Measurements from ENCODE around the gene NRP2. TPM values are rescaled to one million over a fixed set of nuclear protein-coding genes. Genes with fewer than 3 reads are reported as not detected.
A peak's percentile ranks its signal among the peaks of the same experiment; 100 is the strongest.

The NRP2 gene
- total and polyA plus RNA-seq, 9 donors, result 47.9 to 143 (median 106) TPM

GRCh38 chr2:205673312-205673711 lies 9.0 kb upstream of the NRP2 start:
- WGBS, 3 donors, result 81 to 93% (median 88%) methylated on average over 1 of the region's 1 CpG
- intact Hi-C loops (cut with DNase I), result loop anchor here in 2 of 4 donors (10.0 kb wide), 2 partner anchors 979 to 1349 kb away; no protein-coding TSS in a partner anchor
- no peak for DNase-seq
- Histone ChIP-seq H3K36me3 (no peaks in the 10 kb centered on the region), H3K4me3 (no peak overlapping the region), H3K27me3 (no peaks in the 10 kb centered on the region), H3K9me3 (no peaks in the 10 kb centered on the region), H3K27ac (no peak overlapping the region), H3K4me1 (ENCODE audit: insufficient read depth) (no peaks in the 10 kb centered on the region)
- TF ChIP-seq EP300 (IDR thresholded peaks at IDR 0.05) (no peak), POLR2A (IDR thresholded peaks at IDR 0.05) (no peak)
- TF ChIP-seq, protein P1, sequence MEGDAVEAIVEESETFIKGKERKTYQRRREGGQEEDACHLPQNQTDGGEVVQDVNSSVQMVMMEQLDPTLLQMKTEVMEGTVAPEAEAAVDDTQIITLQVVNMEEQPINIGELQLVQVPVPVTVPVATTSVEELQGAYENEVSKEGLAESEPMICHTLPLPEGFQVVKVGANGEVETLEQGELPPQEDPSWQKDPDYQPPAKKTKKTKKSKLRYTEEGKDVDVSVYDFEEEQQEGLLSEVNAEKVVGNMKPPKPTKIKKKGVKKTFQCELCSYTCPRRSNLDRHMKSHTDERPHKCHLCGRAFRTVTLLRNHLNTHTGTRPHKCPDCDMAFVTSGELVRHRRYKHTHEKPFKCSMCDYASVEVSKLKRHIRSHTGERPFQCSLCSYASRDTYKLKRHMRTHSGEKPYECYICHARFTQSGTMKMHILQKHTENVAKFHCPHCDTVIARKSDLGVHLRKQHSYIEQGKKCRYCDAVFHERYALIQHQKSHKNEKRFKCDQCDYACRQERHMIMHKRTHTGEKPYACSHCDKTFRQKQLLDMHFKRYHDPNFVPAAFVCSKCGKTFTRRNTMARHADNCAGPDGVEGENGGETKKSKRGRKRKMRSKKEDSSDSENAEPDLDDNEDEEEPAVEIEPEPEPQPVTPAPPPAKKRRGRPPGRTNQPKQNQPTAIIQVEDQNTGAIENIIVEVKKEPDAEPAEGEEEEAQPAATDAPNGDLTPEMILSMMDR (IDR thresholded peaks at IDR 0.05), result no peak

DNA sequence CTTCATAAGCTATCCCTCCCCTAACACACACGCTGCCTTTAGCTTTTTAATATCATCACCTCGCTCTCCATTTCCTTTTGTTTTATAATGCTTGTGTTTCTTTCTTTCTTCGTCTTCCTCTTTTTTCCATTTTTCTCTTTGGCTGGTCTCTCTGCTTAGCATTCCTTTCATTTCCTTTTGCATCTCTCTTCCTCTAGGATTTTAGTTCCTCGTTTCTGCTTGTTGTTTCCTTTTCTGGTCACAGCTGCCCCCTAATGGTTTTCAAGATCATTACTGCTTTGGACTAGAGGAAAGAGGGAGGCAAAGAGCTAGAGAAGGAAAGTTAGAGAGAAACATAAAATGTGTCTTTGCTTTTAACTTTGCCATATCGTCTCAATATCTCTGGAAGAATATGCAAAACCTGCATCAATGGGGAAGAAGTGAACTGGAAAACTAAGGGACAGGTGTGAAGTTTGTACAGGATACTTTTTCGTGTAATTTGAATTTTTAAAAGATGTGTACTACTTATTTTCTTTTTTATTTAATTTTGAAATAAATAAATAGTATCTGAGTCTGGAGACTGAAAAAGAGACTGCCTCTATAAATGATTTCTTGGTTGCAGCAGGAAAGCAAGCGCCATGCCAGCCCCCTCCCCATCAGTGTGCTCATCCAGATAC lies 6.3 kb upstream of the NRP2 start:
- no peak overlapping the region for H3K4me3 ChIP-seq
- intact Hi-C loops (cut with DNase I), result loop anchor here in 3 of 4 donors (5.0 to 10.0 kb wide), 3 partner anchors 981 to 1351 kb away; no protein-coding TSS in a partner anchor
- no peak for DNase-seq

DNA sequence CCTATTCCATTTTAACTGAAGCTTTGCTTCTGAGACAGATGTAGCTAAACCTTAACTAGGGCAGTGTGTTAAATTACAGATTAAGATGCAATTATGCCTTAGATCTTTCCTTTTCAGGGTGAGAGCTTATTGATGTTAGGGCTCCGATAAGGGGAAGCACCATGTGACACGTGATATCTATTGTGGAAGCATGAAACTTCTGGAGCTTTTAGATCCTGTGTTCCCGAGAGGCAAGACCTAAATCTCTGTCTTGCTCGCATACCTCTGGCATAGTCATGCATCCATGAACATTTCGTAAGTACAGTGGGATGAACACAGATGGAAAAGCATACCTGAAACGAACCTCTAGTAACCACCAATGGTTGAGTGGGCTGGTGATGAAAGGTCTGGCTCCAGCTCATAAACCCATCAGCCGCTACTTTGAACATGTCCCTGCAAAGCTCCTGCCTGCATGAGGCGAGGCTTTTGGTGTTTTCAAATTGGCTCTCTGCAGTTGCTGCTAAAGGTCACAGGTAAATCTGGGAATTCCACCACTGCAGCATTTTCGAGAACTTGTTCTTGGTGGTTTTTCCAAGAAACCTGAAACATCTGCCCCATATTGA lies 3.7 kb upstream of the NRP2 start:
- no peaks in the 10 kb centered on the region for H3K27me3 ChIP-seq
- H3K27ac ChIP-seq, result no peak overlapping the region
- intact Hi-C loops (cut with DNase I), result loop anchor here in 3 of 4 donors (5.0 to 10.0 kb wide), 3 partner anchors 984 to 1354 kb away; no protein-coding TSS in a partner anchor
- H3K9me3 ChIP-seq, result no peaks in the 10 kb centered on the region
- DNase-seq, result no peak
- H3K36me3 ChIP-seq, result no peaks in the 10 kb centered on the region
- no peak overlapping the region for H3K4me3 ChIP-seq
- 85 to 91% (median 88%) methylated on average over 9 of the region's 9 CpGs for WGBS, 3 donors
- no peak for TF ChIP-seq EP300 (IDR thresholded peaks at IDR 0.05)
- no peak for TF ChIP-seq POLR2A (IDR thresholded peaks at IDR 0.05)
- TF ChIP-seq, protein P1 (IDR thresholded peaks at IDR 0.05), result no peak
- H3K4me1 ChIP-seq (ENCODE audit: insufficient read depth), result peaks cover 4% of the 10 kb centered on the region

More for the DNA sequence above, 6.3 kb upstream of the NRP2 start:
- H3K4me1 ChIP-seq (ENCODE audit: insufficient read depth), result peaks cover 2% of the 10 kb centered on the region
- H3K36me3 ChIP-seq, result no peaks in the 10 kb centered on the region
- TF ChIP-seq, protein P1 (IDR thresholded peaks at IDR 0.05), result peak; percentile 47 to 83 (median 81)
- no peak for TF ChIP-seq POLR2A (IDR thresholded peaks at IDR 0.05)
- H3K27me3 ChIP-seq, result no peaks in the 10 kb centered on the region
- H3K27ac ChIP-seq, result no peak overlapping the region
- H3K9me3 ChIP-seq, result no peaks in the 10 kb centered on the region
- WGBS, 3 donors, result 24 to 28% (median 26%) methylated on average over 7 of the region's 7 CpGs

- no peak for TF ChIP-seq EP300 (IDR thresholded peaks at IDR 0.05)
- TF ChIP-seq, protein P1 (IDR thresholded peaks at IDR 0.05), result no peak
- TF ChIP-seq POLR2A (IDR thresholded peaks at IDR 0.05), result no peak
- intact Hi-C loops (cut with DNase I), result loop anchor here (5.0 to 10.0 kb wide), 5 partner anchors 55 to 1355 kb away; no protein-coding TSS in a partner anchor
- H3K9me3 ChIP-seq, result no peaks in the 10 kb centered on the region
- no peak for DNase-seq
- 69 to 84% (median 71%) methylated on average over 5 of the region's 5 CpGs for WGBS, 3 donors
- H3K36me3 ChIP-seq, result no peaks in the 10 kb centered on the region
- peaks cover 4% of the 10 kb centered on the region for H3K4me1 ChIP-seq (ENCODE audit: insufficient read depth)
- no peak overlapping the region for H3K4me3 ChIP-seq
- no peaks in the 10 kb centered on the region for H3K27me3 ChIP-seq
- H3K27ac ChIP-seq, result no peak overlapping the region
Measured at GRCh38 chr2:205679410-205680009, 2.8 kb upstream of the NRP2 start.

Measured in ovary (tissue), 9 donors.